ENCODE data around the gene MRPS18C. TPM values are rescaled to one million over a fixed set of nuclear protein-coding genes. Genes with fewer than 3 reads are reported as not detected.
"Not testable (repeated sequence)": the region's sequence is repeated elsewhere in the genome, so short reads cannot be mapped to it uniquely, and the experiment has no call there.

Gene MRPS18C
- total and polyA plus RNA-seq, 4 donors: 21.2 to 47.4 (median 39.2) TPM

GRCh38 chr4:83503974-83504373 is 48.1 kb downstream of the MRPS18C start:
- Histone ChIP-seq H3K27me3 (ENCODE audit: control insufficient read depth in 3 of 3, insufficient read depth in 3 of 3, low read length in 2 of 3) (no peaks in the 10 kb centered on the region), H3K36me3 (ENCODE audit: control insufficient read depth in 4 of 4, insufficient read depth in 4 of 4, low read length in 4 of 4) (no peaks in the 10 kb centered on the region), H3K4me3 (no peak overlapping the region), H3K4me1 (ENCODE audit: control insufficient read depth in 5 of 5, insufficient read depth in 5 of 5, low read length in 5 of 5) (no peaks in the 10 kb centered on the region), H3K27ac (ENCODE audit: low read depth in 1 of 2, low read length in 1 of 2) (no peak overlapping the region), H3K9ac (ENCODE audit: insufficient read depth in 1 of 2, low read length in 2 of 2) (no peak overlapping the region), H3K9me3 (ENCODE audit: control insufficient read depth in 4 of 4, insufficient read depth in 3 of 4, low read length in 3 of 4) (no peaks in the 10 kb centered on the region)
- no peak for TF ChIP-seq CTCF (IDR thresholded peaks at IDR 0.05; ENCODE audit: control extremely low read depth, extremely low read depth)
- ATAC-seq (ENCODE audit: insufficient read depth, low FRiP score) (no peak), DNase-seq (no peak)

GRCh38 chr4:83504503-83504902 is 48.6 kb downstream of the MRPS18C start:
- H3K27ac ChIP-seq (ENCODE audit: low read depth in 1 of 2, low read length in 1 of 2): no peak overlapping the region
- WGBS, 2 donors: 39 to 77% methylated on average over 4 of the region's 4 CpGs
- H3K4me3 ChIP-seq: no peak overlapping the region
- no peak for TF ChIP-seq CTCF (IDR thresholded peaks at IDR 0.05; ENCODE audit: control extremely low read depth, extremely low read depth)
- no peaks in the 10 kb centered on the region for H3K36me3 ChIP-seq (ENCODE audit: control insufficient read depth in 4 of 4, insufficient read depth in 4 of 4, low read length in 4 of 4)
- DNase-seq (peak in 1 of 3 donors; percentile 25), ATAC-seq (ENCODE audit: insufficient read depth, low FRiP score) (no peak)
- H3K9ac ChIP-seq (ENCODE audit: insufficient read depth in 1 of 2, low read length in 2 of 2): no peak overlapping the region
- H3K9me3 ChIP-seq (ENCODE audit: control insufficient read depth in 4 of 4, insufficient read depth in 3 of 4, low read length in 3 of 4): no peaks in the 10 kb centered on the region
- no peaks in the 10 kb centered on the region for H3K27me3 ChIP-seq (ENCODE audit: control insufficient read depth in 3 of 3, insufficient read depth in 3 of 3, low read length in 2 of 3)
- no peaks in the 10 kb centered on the region for H3K4me1 ChIP-seq (ENCODE audit: control insufficient read depth in 5 of 5, insufficient read depth in 5 of 5, low read length in 5 of 5)

GRCh38 chr4:83504996-83505395 is 49.1 kb downstream of the MRPS18C start:
- Histone ChIP-seq H3K27me3 (ENCODE audit: control insufficient read depth in 3 of 3, insufficient read depth in 3 of 3, low read length in 2 of 3) (no peaks in the 10 kb centered on the region), H3K4me3 (no peak overlapping the region), H3K9ac (ENCODE audit: insufficient read depth in 1 of 2, low read length in 2 of 2) (no peak overlapping the region), H3K36me3 (ENCODE audit: control insufficient read depth in 4 of 4, insufficient read depth in 4 of 4, low read length in 4 of 4) (no peaks in the 10 kb centered on the region), H3K4me1 (ENCODE audit: control insufficient read depth in 5 of 5, insufficient read depth in 5 of 5, low read length in 5 of 5) (no peaks in the 10 kb centered on the region), H3K9me3 (ENCODE audit: control insufficient read depth in 4 of 4, insufficient read depth in 3 of 4, low read length in 3 of 4) (no peaks in the 10 kb centered on the region), H3K27ac (ENCODE audit: low read depth in 1 of 2, low read length in 1 of 2) (peak overlapping the region in 1 of 2 donors; percentile 24)
- DNase-seq (peak in 1 of 3 donors; percentile 15), ATAC-seq (ENCODE audit: insufficient read depth, low FRiP score) (no peak)
- WGBS, 2 donors: 59 to 66% methylated on average over 10 of the region's 10 CpGs
- TF ChIP-seq CTCF (IDR thresholded peaks at IDR 0.05; ENCODE audit: control extremely low read depth, extremely low read depth): no peak

GRCh38 chr4:83509156-83509585 is 53.3 kb downstream of the MRPS18C start:
- H3K9me3 ChIP-seq (ENCODE audit: control insufficient read depth in 4 of 4, insufficient read depth in 3 of 4, low read length in 3 of 4); H3K9ac ChIP-seq (ENCODE audit: insufficient read depth in 1 of 2, low read length in 2 of 2); H3K4me3 ChIP-seq; H3K27me3 ChIP-seq (ENCODE audit: control insufficient read depth in 3 of 3, insufficient read depth in 3 of 3, low read length in 2 of 3); ATAC-seq (ENCODE audit: insufficient read depth, low FRiP score); H3K4me1 ChIP-seq (ENCODE audit: control insufficient read depth in 5 of 5, insufficient read depth in 5 of 5, low read length in 5 of 5); H3K27ac ChIP-seq (ENCODE audit: low read depth in 1 of 2, low read length in 1 of 2); H3K36me3 ChIP-seq (ENCODE audit: control insufficient read depth in 4 of 4, insufficient read depth in 4 of 4, low read length in 4 of 4): not testable (repeated sequence)
- TF ChIP-seq CTCF (IDR thresholded peaks at IDR 0.05; ENCODE audit: control extremely low read depth, extremely low read depth): peak; percentile 46
- 66 to 72% methylated on average over 3 of the region's 3 CpGs for WGBS, 2 donors
- DNase-seq: peak in 1 of 3 donors; percentile 8

All from lung (tissue), 12 donors.